GM18502 (cell line): ENCODE measurements around the gene NKD2.

ENCODE experiments used
- ATAC-seq: cut with Tn5 transposase; IDR thresholded peaks from one replicate; pipeline ENCODE4 v1.9.1; 2021; ENCODE audit warnings: mild to moderate bottlenecking; ENCODE audit not compliant: unreplicated experiment, poor library complexity

Gene NKD2

DNA sequence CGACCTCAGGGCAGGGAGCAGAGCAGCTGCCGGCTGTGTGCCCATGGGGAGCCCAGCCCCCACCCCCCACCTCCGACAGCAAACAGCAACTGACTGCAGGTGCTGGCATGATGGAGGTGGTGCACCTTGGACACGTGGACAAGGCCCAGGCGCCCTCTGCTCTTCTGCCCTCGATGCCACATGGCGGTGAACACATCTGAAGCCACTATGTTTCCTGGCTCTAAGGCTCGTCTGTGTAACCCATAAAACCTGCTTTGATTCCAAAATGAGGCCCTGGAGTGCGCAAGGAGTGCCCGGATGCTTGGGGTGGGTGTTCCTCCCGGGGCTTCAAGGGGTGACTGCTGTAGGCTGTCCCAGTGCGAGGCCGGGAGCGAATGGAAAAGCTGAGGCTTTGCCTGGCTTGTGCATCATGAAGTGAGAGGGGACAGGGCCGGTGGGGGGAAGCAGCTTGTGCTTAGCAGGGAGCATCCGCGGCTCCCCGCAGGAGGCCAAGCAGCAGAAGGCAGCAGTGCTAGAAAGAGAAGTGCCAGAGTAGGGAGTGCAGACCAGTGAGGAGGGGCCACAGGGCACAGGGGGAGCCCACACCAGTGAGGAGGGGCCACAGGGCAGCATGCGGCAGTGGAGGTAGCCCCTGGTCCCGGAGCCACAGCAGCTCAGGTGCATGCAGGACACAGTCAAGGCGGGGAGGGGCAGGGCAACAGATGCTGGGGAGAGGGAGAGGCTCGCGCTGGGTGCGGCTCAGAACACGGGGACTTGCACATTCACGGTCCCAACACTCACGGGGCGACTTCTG lies 30.0 kb downstream of the NKD2 start:
- no peak for ATAC-seq

- no peak for ATAC-seq
These were observed 30.6 kb downstream of the NKD2 start for GRCh38 chr5:1039210-1039548.

DNA sequence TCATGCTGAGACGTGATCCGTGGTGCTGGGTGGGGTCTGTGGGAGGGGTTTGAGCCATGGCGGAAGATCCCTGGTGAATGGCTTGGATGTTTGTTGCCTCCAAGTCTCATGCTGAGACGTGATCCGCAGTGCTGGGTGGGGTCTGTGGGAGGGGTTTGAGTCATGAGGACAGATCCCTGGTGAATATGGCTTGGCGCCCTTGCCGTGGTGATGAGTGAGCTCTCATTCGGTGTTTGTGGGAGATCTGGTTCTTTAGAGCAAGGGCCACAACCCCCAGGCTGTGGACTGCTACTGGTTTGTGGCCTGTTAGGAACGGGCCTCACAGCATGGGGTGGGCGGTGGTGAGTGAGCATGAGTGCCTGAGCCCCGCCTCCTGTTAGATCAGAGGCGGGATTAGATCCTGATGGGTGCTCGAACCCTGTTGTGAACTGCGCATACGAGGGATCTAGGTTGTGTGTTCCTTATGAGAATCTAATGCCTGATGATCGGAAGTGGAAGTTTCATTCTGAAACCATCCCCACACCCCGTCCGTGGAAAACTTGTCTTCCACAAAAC lies 31.2 kb downstream of the NKD2 start:
- no peak for ATAC-seq

GRCh38 chr5:1040571-1040970 lies 32.0 kb downstream of the NKD2 start:
- ATAC-seq: no peak

DNA sequence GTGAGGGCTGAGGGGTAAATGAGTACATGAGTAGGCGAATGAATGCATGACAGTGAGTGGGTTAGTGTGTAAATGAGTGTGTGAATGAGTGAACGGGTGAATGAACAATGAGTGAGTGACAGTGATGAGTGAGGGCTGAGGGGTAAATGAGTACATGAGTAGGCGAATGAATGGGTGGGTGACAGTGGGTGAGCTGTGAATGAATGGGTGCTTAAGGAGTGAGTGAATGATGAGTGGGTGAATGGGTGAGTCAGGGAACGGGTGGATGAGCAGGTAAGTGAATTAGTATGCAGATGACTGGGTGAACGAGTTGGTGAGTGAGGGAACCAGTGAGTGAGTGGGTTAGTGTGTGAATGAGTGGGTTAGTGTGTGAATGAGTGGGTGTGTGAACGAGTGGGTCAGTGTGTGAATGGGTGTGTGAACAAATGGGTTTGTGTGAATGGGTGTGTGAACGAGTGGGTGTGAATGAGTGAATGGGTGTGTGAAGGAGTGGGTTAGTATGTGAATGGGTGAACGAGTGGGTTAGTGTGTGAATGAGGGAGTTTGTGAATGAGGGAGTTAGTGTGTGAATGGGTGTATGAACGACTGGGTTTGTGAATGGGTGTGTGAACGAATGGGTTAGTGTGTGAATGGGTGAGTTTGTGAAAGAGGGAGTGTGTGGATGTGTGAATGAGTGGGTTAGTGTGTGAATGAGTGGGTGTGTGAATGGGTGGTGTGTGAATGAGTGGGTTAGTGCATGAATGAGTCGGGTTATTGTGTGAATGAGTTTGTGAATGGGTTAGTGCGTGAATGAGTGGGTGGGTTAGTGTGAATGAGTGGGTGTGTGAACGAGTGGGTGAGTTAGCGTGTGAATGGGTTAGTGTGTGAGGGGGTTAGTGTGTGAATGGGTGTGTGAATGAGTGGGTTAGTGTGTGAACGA lies 32.9 kb downstream of the NKD2 start:
- no peak for ATAC-seq

DNA sequence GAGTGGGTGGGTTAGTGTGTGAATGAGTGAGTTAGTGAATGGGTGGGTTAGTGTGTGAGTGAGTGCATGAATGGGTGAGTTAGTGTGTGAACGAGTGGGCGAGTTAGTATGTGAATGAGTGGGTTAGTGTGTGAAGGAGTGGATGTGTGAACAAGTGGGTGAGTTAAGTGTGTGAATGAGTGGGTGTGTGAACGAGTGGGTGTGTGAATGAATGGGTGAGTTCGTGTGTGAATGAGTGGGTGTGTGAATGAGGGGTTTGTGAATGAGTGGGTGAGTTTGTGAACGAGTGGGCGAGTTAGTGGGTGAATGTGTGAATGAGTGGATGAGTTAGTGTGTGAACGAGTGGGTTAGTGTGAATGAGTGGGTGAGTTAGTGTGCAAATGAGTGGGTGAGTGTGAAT lies 34.0 kb downstream of the NKD2 start:
- no peak for ATAC-seq

- ATAC-seq: no peak
These were observed 34.7 kb downstream of the NKD2 start for GRCh38 chr5:1043327-1043726.

- ATAC-seq: no peak
These were observed 35.5 kb downstream of the NKD2 start for GRCh38 chr5:1044117-1044516.

DNA sequence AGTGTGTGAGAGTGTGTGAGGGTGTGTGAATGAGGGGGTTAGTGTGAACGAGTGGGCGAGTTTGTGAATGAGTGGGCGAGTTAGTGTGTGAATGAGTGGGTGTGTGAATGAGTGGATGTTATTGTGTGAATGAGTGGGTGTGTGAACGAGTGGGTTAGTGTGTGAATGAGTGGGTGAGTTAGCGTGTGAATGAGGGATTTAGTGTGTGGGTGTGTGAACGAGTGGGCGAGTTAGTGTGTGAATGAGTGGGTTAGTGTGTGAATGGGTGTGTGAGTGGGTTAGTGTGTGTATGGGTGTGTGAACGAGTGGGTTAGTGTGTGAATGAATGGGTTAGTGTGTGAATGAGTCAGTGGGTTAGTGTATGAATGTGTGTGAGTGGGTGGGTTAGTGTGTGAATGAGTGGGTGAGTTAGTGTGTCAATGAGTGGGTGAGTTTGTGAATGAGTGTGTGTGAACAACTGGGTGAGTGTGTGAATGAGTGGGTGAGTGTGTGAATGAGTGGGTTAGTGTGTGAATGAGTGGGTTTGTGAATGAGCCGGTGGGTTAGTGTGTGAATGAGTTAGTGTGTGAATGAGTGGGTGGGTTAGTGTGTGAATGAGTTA lies 37.5 kb downstream of the NKD2 start:
- ATAC-seq: no peak

DNA sequence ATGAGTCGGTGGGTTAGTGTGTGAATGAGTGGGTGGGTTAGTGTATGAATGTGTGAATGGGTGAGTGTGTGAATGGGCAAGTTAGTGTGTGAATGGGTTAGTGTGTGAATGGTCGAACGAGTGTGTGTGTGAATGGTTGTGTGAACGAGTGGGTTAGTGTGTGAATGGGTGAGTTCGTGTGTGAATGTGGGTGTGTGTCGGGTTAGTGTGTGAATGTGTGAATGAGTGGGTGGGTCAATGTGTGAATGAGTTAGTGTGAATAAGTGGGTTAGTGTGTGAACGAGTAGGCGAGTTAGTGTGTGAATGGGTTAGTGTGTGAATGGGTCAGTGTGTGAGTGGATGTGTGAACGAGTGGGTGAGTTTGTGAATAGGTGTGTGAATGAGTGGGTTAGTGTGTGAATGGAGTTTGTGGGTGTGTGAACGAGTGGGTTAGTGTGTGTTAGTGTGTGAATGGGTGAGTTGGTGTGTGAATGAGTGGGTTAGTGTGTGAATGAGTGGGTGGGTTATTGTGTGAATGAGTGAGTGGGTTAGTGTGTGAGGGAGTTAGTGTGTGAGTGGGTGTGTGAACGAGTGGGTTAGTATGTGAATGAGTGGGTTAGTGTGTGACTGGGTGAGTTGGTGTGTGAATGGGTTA lies 38.8 kb downstream of the NKD2 start:
- no peak for ATAC-seq

GRCh38 chr5:1048162-1048721 lies 39.6 kb downstream of the NKD2 start:
- no peak for ATAC-seq

GRCh38 chr5:1048861-1049838 lies 40.5 kb downstream of the NKD2 start:
- ATAC-seq: no peak

DNA sequence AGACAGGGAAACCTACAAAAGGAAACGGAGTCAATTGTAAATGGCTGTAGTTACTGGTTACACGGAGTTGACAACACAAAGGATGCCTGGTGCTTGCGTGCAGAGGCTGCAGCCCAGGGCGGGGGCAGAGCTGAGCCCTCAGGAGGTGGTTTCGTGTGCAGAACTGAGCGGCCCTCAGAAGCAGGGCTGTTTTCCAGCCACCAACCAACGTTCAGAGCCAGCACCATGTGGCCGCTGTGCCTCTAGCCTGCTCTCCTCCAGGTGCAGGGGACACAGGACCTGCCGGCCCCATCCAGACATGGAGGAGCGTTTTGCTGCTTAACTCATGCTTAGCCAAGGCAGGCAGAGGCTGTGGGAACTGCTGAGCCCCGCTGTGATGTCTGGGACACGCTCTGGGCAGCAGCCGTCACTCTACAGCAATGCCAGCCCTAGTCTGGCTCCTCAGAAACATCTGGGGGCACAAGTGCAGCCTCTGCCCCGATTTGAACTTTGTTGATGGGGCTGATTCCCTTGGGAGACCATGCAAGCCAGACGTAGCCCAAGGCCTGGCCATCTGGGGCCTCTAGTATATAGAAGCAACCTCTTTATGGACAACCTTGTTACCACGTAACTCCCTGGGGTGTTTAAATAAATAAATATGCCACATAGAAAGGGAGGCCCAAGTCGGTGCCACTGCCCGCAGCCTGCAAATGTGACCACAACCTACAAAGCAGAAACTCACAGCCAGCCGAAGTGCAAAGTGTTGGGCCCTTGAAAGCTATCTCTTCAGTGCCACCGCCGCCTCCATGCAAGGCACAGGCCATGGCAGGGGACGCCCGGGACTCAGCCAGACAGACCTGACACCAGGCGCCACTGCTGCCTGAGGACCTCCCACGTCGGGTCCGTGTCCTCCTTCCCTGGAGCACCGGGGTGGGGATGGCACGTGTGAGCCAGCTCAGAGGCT lies 42.1 kb downstream of the NKD2 start:
- ATAC-seq: no peak

- no peak for ATAC-seq
These were observed 42.7 kb downstream of the NKD2 start for GRCh38 chr5:1051366-1051720.

GRCh38 chr5:1052076-1052475 lies 43.5 kb downstream of the NKD2 start:
- no peak for ATAC-seq

DNA sequence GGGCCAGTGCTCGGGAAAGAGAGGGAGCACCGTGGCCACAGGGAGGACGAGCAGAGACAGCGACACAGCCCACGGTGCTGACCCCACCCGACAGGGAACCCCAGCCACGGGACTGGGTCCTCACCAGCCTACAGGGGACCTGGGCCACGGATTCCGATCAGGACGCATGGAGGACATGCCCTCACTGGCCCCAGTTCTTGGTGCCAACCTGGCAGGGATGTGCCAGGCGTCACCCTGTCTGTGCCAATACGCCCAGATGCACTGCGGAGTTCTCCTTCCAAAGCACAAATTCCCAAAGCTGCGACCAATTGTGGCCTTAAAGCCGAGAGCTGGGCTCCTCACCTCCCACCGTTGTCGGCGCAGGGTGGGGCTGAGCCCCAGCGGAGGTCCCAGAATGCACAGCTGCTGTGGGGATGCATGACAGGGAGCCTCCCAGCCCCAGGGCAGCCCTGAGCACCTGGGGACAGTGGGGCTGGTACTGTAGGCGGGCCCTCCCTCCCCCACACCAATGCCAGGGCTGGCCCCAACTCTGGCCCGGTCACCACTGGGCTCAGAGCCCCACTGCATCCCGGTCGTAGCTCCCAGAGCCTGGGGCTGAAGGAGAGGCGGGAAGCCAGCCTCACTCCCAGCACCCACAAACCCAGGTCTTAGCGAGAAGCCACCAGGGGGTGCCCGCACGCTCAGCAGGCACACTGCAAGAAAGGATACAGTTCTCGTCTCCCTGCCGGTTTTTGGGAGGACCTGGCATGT lies 44.2 kb downstream of the NKD2 start:
- no peak for ATAC-seq

- no peak for ATAC-seq
These were observed 44.9 kb downstream of the NKD2 start for GRCh38 chr5:1053391-1054017.
